SKM-1 treated with dmso at 0.1 percent for 144 hours (cell line): ENCODE results near the gene CYP19A1.

Source experiments
- DNase-seq: peaks from one replicate; lab custom pipeline; 2025; ENCODE audit not compliant: unreplicated experiment; lab: John Stamatoyannopoulos, UW

The CYP19A1 gene

GRCh38 chr15:51363383-51363782, 25.0 kb upstream of the CYP19A1 start:
- DNase-seq: no peak

- DNase-seq: peak; percentile 38
Measured at GRCh38 chr15:51359981-51360380, 21.6 kb upstream of the CYP19A1 start.

- no peak for DNase-seq
Measured at GRCh38 chr15:51356983-51357382, 18.6 kb upstream of the CYP19A1 start.

GRCh38 chr15:51356147-51356546, 17.8 kb upstream of the CYP19A1 start:
- no peak for DNase-seq

GRCh38 chr15:51355096-51355495, 16.7 kb upstream of the CYP19A1 start:
- no peak for DNase-seq

GRCh38 chr15:51353976-51354375, 15.6 kb upstream of the CYP19A1 start:
- no peak for DNase-seq

GRCh38 chr15:51350723-51351122, 12.3 kb upstream of the CYP19A1 start:
- DNase-seq: no peak

- DNase-seq: no peak
Measured at GRCh38 chr15:51349156-51349844, 10.9 kb upstream of the CYP19A1 start.

- DNase-seq: no peak
Measured at GRCh38 chr15:51348688-51349087, 10.3 kb upstream of the CYP19A1 start.

- no peak for DNase-seq
Measured at GRCh38 chr15:51346136-51346535, 7.7 kb upstream of the CYP19A1 start.

- no peak for DNase-seq
Measured at GRCh38 chr15:51343466-51343865, 5.1 kb upstream of the CYP19A1 start.

GRCh38 chr15:51342227-51342999, 4.0 kb upstream of the CYP19A1 start:
- no peak for DNase-seq

- DNase-seq: no peak
Measured at GRCh38 chr15:51341366-51342226, 3.2 kb upstream of the CYP19A1 start, which contains the start of gene GLDN. Gene GLDN (plus strand): TSS chr15:51341655. CDS start chr15:51341685, 30 bp downstream.

- peak; percentile 67 for DNase-seq
Measured at GRCh38 chr15:51335538-51336410, 2.6 kb downstream of the CYP19A1 start.

- DNase-seq: no peak
Measured at GRCh38 chr15:51335087-51335486, 3.3 kb downstream of the CYP19A1 start.

GRCh38 chr15:51334011-51334451, 4.4 kb downstream of the CYP19A1 start:
- peak; percentile 51 for DNase-seq

- DNase-seq: no peak
Measured at GRCh38 chr15:51333571-51333970, 4.8 kb downstream of the CYP19A1 start.

GRCh38 chr15:51332206-51333147, 5.9 kb downstream of the CYP19A1 start:
- peak; percentile 73 for DNase-seq

GRCh38 chr15:51331141-51331540, 7.3 kb downstream of the CYP19A1 start:
- no peak for DNase-seq
